Stimulated activated CD8-positive, alpha-beta memory T cell treated with anti-CD3 and anti-CD28 coated beads, Interleukin-2, amount 100 ng/mL, for 1 hour (primary cell): ENCODE data around the gene WDR5B.
A peak's percentile ranks its signal among the peaks of the same experiment; 100 is the strongest.
"Not testable (repeated sequence)": the region's sequence is repeated elsewhere in the genome, so short reads cannot be mapped to it uniquely, and the experiment has no call there.

ENCODE experiments used
- DNase-seq, 2 donors: peaks; one replicate each; pipeline ENCODE4 v3.0.0-alpha.2; 2020; ENCODE audit warnings: low read depth in 2 of 2

WDR5B gene

DNA sequence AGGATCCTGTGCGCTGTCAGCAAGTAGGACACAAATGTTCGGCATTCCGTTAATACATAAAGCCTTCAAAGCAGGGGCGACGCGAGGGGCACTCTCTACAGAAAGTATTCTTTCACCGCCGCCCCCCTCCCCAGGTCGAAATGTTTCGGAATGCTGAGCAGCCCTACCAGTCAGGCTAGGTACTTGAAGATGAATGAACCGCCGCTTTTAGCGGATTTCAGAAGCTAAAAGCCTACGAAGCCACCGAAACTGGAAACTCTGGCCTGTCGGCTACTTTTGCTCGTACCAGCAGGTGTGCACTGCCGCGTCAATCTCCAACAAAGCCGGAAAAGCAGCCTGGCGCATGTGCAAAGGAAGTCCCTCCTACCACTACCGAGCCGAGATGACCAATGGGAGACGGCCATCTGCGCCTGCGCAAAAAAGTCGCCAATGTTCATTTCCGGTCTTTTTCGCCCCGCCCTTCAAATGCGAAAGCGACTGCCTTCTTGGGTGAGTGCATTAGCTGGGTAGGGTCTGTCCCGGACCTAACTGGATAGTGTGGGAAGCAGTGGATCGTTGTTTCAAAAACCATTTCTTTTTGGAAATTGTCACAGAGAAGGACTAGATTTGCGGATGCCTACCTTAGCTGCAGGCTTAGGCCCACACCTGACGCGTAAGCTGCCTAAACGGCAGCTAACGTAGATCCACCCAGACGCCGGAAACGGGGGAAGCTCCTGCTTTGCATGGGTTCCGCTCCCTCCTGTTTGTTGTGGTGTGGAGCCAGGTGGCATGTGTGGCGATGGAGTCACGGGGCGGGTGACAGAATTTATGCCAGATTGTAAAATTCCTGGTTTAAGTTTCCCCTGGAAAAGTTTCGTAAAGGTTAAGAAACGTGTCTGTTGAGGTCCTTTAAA lies at the start of gene WDR5B:
Gene WDR5B, minus strand, starts transcription at position 301 of the 893 bp plus-strand sequence. CDS start 534 bp downstream, outside the sequence.
- DNase-seq: peak; percentile 98

DNA sequence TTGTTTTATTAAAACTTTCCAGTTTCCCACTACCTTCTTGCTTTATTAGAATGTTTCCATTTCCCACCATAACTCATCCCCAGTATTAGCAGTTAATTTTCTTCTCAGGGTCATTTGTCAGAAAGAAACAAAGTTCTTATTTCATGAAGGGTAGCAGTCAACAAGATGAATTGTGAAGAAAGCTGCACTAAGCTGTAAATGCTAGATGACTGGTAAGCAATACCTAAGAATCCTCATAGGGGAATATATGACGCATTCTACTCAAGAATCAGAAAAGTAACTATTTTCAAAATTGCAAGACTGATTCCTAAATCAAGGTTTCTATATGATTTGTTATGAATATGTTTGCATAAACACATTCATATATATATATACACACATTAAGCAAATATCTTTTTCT lies 48.8 kb upstream of the WDR5B start:
- no peak for DNase-seq

GRCh38 chr3:122462406-122462805 lies 46.5 kb upstream of the WDR5B start:
- no peak for DNase-seq

- no peak for DNase-seq
These were observed 45.9 kb upstream of the WDR5B start for GRCh38 chr3:122461806-122462205.

- DNase-seq: no peak
These were observed 43.1 kb upstream of the WDR5B start for GRCh38 chr3:122458992-122459391.

DNA sequence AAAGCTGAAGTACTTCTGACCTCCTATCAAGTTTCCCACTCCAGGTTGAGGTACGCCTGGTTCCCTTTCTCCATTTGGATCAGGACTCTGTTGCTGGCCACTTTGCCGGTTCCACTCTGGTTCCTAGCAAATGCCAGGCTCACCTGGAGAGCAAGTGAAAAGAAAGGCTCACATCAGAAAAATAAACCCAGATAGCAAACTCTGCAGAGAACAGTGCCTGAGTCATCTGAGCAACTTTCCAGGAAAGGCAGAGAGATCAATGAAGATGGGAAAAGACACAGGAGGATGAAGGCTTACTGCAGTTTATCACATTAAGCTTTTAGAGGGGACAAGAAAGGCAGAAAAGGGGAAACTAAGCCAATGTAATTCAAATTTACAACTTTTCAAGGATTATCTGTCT lies 41.8 kb upstream of the WDR5B start:
- DNase-seq: no peak

DNA sequence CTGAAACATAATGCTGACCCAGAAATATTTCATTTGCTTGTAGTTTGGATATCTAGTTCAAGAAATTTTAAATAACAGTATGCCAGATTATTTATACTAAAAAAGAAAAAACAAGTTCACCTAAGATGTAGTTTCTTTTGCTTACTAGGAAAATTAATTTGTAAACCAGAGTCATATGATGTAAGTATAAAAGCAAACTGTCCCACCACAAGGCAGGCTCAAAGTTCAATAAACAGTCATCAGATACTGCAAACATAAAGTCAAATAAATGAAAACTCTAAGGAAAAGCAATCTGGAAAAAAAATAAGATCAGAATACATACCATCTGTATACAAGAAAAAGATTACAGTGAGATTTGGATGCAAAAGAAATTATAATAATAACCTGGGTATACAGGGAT lies 40.2 kb upstream of the WDR5B start:
- no peak for DNase-seq

GRCh38 chr3:122451371-122451770 lies 35.5 kb upstream of the WDR5B start:
- DNase-seq: no peak

GRCh38 chr3:122448218-122448617 lies 32.4 kb upstream of the WDR5B start:
- DNase-seq: not testable (repeated sequence)

DNA sequence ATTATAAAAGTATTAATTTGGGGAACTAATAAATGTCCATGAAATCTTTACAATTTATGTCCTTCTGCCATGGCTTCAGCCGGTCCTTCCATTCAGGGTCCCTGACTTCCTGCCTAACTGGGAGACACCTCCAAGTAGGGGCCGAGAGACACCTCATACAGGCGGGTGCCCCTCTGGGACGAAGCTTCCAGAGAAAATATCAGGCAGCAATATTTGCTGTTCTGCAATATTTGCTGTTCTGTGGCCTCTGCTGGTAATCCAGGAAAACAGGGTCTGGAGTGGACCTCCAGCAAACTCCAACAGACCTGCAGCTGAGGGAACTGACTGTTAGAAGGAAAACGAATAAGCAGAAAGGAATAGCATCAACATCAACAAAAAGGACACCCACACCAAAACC lies 28.6 kb upstream of the WDR5B start:
- not testable (repeated sequence) for DNase-seq

- DNase-seq: not testable (repeated sequence)
These were observed 28.1 kb upstream of the WDR5B start for GRCh38 chr3:122443762-122444490.

DNA sequence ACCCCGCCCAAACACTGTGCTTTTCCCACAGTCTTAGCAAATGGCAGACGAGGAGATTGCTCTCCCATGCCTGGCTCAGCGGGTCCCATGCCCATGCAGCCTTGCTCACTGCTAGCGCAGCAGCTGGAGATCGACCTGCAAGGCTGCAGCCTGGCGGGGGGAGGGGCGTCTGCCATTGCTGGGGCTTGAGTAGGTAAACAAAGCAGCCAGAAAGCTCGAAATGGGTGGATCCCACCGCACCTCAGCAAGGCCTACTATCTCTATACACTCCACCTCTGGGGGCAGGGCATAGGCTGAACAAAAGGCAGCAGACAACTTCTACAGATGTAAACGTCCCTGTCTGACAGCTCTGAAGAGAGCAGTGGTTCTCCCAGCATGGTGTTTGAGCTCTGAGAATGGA lies 27.2 kb upstream of the WDR5B start:
- no peak for DNase-seq

- DNase-seq: no peak
These were observed 20.1 kb upstream of the WDR5B start for GRCh38 chr3:122435950-122436349.

GRCh38 chr3:122430371-122430770 lies 14.5 kb upstream of the WDR5B start:
- DNase-seq: no peak

DNA sequence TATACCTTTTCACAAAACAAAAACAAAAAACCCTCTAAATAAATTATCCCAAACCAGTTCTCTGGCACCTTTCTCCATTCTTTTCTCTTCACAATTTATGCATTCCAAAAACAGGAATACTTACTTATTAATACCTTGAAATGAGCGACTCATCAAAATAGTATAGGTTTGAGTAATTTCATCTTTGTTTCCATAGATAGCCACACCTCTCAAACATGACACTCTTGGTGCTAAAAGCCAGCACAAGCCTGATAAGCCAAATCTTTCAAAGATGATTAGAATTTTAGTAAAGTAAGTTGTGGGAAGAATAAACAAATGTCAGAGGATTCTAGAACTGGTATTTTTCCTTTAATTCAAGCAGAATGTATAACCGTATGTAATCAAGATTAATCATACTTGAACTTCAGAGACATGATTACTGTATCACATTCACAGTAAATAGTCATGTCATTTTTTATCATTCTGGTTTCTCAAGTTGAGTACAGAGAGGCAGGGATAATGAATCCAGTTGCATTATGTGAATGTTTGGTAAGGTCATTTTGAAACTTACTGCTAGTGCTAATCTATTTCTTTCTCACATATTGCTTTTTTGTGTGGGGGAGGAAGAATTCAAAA lies 12.1 kb upstream of the WDR5B start:
- no peak for DNase-seq

DNA sequence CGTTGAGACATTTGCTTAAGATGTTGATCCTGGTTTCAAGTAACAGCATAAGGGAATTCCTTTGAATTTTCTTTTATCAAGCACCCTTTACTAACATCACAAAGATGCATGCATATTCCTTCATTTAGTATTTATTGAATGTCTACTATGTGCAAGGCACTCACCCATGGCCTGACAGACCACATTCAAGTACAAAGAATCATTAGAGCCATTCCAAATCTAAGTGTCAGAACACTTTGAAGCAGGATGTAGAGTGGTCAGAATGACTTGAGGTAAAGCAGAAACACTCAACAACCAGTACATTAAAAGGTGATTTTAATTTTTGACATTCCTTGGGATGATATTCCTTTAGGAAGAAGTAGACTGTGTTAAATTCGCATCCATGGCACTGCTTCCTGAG lies 6.0 kb upstream of the WDR5B start:
- DNase-seq: no peak

GRCh38 chr3:122421101-122421500 lies 5.2 kb upstream of the WDR5B start:
- no peak for DNase-seq

DNA sequence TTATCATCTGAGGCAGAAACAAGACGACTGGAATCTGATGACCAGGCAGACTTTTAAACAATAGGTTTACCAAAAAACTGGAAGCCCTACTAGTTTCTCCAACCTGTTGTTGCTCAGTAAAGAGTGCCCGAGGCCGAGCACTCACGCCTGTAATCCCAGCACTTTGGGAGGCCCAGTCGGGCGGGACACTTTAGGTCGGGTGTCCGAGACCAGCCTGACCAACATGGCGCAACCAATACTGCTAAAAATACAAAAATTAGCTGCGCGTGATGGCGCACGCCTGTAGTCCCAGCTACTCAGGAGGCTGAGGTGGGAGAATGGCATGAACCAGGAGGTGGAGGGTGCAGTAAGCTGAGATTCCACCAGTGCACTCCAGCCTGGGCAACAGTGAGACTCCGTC lies 1.1 kb upstream of the WDR5B start:
- no peak for DNase-seq

DNA sequence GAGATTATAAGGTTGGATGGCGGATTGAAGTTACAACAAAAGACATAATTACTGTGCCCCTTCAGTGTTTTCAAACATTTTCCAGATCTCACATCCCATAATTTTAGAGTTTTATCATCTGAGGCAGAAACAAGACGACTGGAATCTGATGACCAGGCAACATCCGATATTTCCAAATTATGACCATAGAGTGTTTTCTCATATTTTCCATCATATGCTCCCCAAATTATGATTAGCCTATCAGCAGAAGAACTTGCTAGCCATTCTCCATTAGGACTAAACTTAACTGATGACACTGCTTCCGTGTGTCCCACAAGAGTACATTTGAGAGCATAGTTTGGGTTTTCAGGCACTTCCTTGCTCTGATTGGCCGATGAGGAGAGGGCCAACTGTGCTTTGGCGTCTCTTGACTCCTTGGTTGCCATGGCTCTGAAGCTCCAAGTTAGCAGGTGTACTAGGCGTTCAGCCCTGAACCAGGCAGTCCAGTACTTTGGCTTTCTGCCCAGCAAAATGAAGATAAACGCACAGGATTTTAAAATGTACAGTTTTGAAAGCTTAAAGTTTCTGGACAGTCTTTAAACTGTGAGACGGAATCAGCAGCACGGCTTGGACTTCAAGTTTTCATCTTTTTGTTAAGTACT lies 638 bp downstream of the WDR5B start:
- no peak for DNase-seq

GRCh38 chr3:122414391-122414790 lies 1.5 kb downstream of the WDR5B start:
- no peak for DNase-seq

DNA sequence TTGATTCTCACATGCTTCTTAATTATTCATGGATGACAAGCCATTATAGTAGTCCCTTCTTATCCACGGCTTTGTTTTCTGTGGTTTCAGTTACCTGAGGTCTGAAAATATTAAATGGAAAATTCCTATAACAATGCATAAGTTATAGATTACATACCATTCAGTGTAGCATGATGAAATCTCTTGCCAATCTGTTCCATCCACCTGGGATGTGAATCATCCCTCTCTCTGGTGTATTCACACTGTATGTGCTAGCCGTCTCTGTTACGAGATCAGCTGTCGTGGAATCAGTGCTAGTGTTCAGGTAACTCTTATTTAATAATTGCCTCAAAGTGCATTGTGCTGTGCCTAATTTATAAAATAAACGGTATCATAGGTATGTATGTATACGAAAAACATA lies 5.2 kb downstream of the WDR5B start:
- no peak for DNase-seq

- DNase-seq: no peak
These were observed 5.8 kb downstream of the WDR5B start for GRCh38 chr3:122410111-122410510.
